ENCODE data around the gene SHC3.

- TF ChIP-seq CTCF (IDR thresholded peaks at IDR 0.05; ENCODE audit: borderline replicate concordance, extremely low read depth, low read length, poor library complexity, severe bottlenecking) (no peak), EZH2 (IDR thresholded peaks at IDR 0.05; ENCODE audit: borderline replicate concordance, low read depth, low read length, severe bottlenecking) (no peak)
These were observed 3.8 kb upstream of the SHC3 start for GRCh38 chr9:89182369-89182768.

All from DND-41 (cell line).